Mesothelial cell of epicardium (in vitro differentiated cells): ENCODE results near the gene ITGB3BP. TPM values are rescaled to one million over a fixed set of nuclear protein-coding genes. Genes with fewer than 3 reads are reported as not detected.

Source experiments
- DNase-seq, 2 experiments: peaks; one replicate each; pipeline ENCODE4 v3.0.0; 2021; ENCODE audit warnings: low spot score in 2 of 2; ENCODE audit not compliant: unreplicated experiment in 2 of 2
- H3K27ac Mint-ChIP-seq: 2 replicates; pipeline ENCODE4 v1.8.0; 2021; ENCODE audit warnings: mixed read lengths
- H3K27me3 Mint-ChIP-seq: 2 replicates; pipeline ENCODE4 v1.8.0; 2021; ENCODE audit warnings: low read depth, mixed read lengths
- H3K36me3 Mint-ChIP-seq: 2 replicates; pipeline ENCODE4 v1.8.0; 2021; ENCODE audit warnings: mixed read lengths
- H3K4me1 Mint-ChIP-seq: 2 replicates; pipeline ENCODE4 v1.8.0; 2021; ENCODE audit warnings: mixed read lengths
- H3K4me3 Mint-ChIP-seq: 2 replicates; pipeline ENCODE4 v1.8.0; 2021; ENCODE audit warnings: mild to moderate bottlenecking, moderate library complexity, mixed read lengths
- H3K9me3 Mint-ChIP-seq: 2 replicates; pipeline ENCODE4 v1.8.0; 2021; ENCODE audit warnings: mixed read lengths
- CTCF ChIP-seq: fragments of 200-600 bp; sonication (generic); IDR thresholded peaks from one replicate; pipeline ENCODE4 v1.5.0; 2021; ENCODE audit warnings: antibody characterized with exemption; ENCODE audit not compliant: unreplicated experiment
- total RNA-seq: library from RNA; stranded (reverse); gene quantifications from 3 replicates; pipeline ENCODE4 v1.2.1, GENCODE V29; 2021

Gene ITGB3BP
- total RNA-seq, 1 donor from 2014 or later: 37.7 TPM

- DNase-seq: no peak
- H3K4me1 Mint-ChIP-seq: no peaks in the 10 kb centered on the region
- peaks cover 16% of the 10 kb centered on the region for H3K9me3 Mint-ChIP-seq
- H3K36me3 Mint-ChIP-seq: peaks cover 35% of the 10 kb centered on the region
- no peak overlapping the region for H3K4me3 Mint-ChIP-seq
- no peak overlapping the region for H3K27ac Mint-ChIP-seq
- no peaks in the 10 kb centered on the region for H3K27me3 Mint-ChIP-seq
- TF ChIP-seq CTCF: no peak
Observed at GRCh38 chr1:63545780-63546179, 22.8 kb upstream of the ITGB3BP start.

- TF ChIP-seq CTCF: peak; percentile 60
- Mint-ChIP-seq H3K27ac (no peak overlapping the region), H3K27me3 (no peaks in the 10 kb centered on the region), H3K36me3 (peaks cover 11% of the 10 kb centered on the region), H3K9me3 (peaks cover 5% of the 10 kb centered on the region), H3K4me3 (no peak overlapping the region), H3K4me1 (no peaks in the 10 kb centered on the region)
- DNase-seq: no peak
Observed at GRCh38 chr1:63537940-63538339, 14.9 kb upstream of the ITGB3BP start.

GRCh38 chr1:63537006-63537405 lies 14.0 kb upstream of the ITGB3BP start:
- Mint-ChIP-seq H3K9me3 (no peaks in the 10 kb centered on the region), H3K4me1 (no peaks in the 10 kb centered on the region), H3K27ac (no peak overlapping the region), H3K4me3 (no peak overlapping the region), H3K36me3 (peaks cover 2% of the 10 kb centered on the region), H3K27me3 (no peaks in the 10 kb centered on the region)
- TF ChIP-seq CTCF: no peak
- no peak for DNase-seq

GRCh38 chr1:63534406-63534805 lies 11.4 kb upstream of the ITGB3BP start:
- H3K4me1 Mint-ChIP-seq: no peaks in the 10 kb centered on the region
- no peak for DNase-seq
- H3K27ac Mint-ChIP-seq: no peak overlapping the region
- no peak overlapping the region for H3K4me3 Mint-ChIP-seq
- no peak for TF ChIP-seq CTCF
- H3K9me3 Mint-ChIP-seq: no peaks in the 10 kb centered on the region
- no peaks in the 10 kb centered on the region for H3K36me3 Mint-ChIP-seq
- no peaks in the 10 kb centered on the region for H3K27me3 Mint-ChIP-seq

GRCh38 chr1:63533931-63534330 lies 10.9 kb upstream of the ITGB3BP start:
- no peak for DNase-seq
- no peak overlapping the region for H3K4me3 Mint-ChIP-seq
- H3K36me3 Mint-ChIP-seq: no peaks in the 10 kb centered on the region
- H3K27ac Mint-ChIP-seq: no peak overlapping the region
- H3K9me3 Mint-ChIP-seq: no peaks in the 10 kb centered on the region
- no peak for TF ChIP-seq CTCF
- no peaks in the 10 kb centered on the region for H3K27me3 Mint-ChIP-seq
- H3K4me1 Mint-ChIP-seq: no peaks in the 10 kb centered on the region

- Mint-ChIP-seq H3K4me1 (no peaks in the 10 kb centered on the region), H3K36me3 (peaks cover 3% of the 10 kb centered on the region), H3K27ac (no peak overlapping the region), H3K27me3 (no peaks in the 10 kb centered on the region), H3K4me3 (no peak overlapping the region), H3K9me3 (no peaks in the 10 kb centered on the region)
- TF ChIP-seq CTCF: no peak
- no peak for DNase-seq
Observed at GRCh38 chr1:63532727-63533126, 9.7 kb upstream of the ITGB3BP start.
